AG10803 (cell line): ENCODE measurements around the gene SLC4A5.
A peak's percentile ranks its signal among the peaks of the same experiment; 100 is the strongest.
"Not testable (repeated sequence)": the region's sequence is repeated elsewhere in the genome, so short reads cannot be mapped to it uniquely, and the experiment has no call there.

Experiments used
- DNase-seq: peaks from one replicate; pipeline ENCODE4 v3.0.0; 2010; ENCODE audit warnings: low read depth
- H3K4me3 ChIP-seq: 2 replicates; pipeline ENCODE4 v1.5.1; 2011; ENCODE audit warnings: mild to moderate bottlenecking, low read length, control low read depth
- TF ChIP-seq, protein P1 (sequence below): conservative IDR thresholded peaks from 2 replicates; pipeline ENCODE4 v1.5.1; 2011; ENCODE audit warnings: mild to moderate bottlenecking, low read length, control low read depth, inconsistent platforms

The SLC4A5 gene

DNA sequence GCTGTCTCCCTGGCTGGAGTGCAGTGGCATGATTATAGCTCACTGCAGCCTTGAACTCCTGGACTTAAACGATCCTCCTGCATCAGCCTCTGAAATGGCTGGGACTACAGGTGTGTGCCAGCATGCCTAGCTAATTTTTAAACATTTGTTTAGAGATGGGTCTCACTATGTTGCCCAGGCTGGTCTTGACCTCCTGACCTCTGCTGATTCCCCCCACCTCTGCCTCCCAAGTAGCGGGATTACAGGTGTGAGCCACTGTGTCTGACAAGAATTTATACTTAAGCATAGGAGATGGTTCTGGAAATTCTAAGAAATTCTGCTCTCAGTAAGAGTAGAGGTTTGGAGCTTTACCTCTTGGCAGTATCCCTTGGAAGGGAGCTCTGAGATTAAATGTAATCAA is 126.6 kb downstream of the SLC4A5 start:
- TF ChIP-seq, protein P1, sequence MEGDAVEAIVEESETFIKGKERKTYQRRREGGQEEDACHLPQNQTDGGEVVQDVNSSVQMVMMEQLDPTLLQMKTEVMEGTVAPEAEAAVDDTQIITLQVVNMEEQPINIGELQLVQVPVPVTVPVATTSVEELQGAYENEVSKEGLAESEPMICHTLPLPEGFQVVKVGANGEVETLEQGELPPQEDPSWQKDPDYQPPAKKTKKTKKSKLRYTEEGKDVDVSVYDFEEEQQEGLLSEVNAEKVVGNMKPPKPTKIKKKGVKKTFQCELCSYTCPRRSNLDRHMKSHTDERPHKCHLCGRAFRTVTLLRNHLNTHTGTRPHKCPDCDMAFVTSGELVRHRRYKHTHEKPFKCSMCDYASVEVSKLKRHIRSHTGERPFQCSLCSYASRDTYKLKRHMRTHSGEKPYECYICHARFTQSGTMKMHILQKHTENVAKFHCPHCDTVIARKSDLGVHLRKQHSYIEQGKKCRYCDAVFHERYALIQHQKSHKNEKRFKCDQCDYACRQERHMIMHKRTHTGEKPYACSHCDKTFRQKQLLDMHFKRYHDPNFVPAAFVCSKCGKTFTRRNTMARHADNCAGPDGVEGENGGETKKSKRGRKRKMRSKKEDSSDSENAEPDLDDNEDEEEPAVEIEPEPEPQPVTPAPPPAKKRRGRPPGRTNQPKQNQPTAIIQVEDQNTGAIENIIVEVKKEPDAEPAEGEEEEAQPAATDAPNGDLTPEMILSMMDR: no peak

DNA sequence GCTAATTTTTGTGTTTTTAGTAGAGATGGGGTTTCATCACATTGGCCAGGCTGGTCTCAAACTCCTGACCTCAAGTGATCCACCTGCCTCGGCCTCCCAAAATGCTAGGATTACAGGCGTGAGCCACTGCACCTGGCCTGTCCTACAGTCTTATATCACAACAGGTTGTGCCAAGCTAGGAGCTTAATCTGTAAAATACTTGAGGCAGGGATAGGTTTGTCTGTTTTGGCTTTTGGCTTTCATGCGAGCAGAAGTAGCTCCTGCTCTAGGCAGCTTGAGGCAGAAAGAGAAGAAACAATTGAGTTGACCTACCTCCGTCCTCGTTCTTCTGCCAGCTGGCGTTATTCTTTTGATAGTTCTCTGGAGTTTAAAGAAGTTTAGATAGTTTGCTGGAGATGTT is 127.4 kb downstream of the SLC4A5 start:
- DNase-seq, H3K4me3 ChIP-seq: not testable (repeated sequence)

More for the DNA sequence above, 126.6 kb downstream of the SLC4A5 start:
- DNase-seq: no peak
- H3K4me3 ChIP-seq: no peak overlapping the region

DNA sequence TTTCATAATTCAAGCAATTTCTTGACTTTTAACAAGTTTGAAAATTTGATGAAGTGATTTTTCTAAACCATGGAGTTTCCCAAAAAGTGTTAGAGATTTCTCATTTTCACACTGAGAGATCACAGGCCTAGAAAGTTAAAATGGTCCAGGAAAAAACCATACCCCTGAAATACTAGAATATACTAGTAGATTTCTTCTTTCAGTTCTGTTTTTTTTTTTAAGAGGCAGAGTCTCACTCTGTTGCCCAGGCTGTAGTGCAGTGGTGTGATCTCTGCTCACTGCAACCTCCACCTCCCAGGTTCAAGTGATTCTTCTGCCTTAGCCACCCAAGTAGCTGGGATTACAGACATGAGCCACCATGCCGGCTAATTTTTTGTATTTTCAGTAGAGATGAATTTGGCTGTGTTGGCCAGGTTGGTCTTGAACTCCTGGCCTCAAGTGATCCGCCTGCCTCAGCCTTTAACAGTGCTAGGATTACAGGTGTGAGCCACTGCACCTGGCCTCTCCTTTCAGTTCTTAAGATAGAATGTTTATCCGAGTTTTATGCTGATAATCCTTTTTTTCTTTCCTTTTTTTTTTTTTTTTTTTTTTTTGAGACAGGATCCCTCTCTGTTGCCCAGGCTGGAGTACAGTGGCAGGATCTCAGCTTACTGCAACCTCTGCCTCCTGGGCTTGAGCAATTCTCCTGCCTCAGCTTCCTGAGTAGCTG is 130.4 kb downstream of the SLC4A5 start:
- TF ChIP-seq, protein P1: no peak
- DNase-seq: no peak
- H3K4me3 ChIP-seq: no peak overlapping the region

DNA sequence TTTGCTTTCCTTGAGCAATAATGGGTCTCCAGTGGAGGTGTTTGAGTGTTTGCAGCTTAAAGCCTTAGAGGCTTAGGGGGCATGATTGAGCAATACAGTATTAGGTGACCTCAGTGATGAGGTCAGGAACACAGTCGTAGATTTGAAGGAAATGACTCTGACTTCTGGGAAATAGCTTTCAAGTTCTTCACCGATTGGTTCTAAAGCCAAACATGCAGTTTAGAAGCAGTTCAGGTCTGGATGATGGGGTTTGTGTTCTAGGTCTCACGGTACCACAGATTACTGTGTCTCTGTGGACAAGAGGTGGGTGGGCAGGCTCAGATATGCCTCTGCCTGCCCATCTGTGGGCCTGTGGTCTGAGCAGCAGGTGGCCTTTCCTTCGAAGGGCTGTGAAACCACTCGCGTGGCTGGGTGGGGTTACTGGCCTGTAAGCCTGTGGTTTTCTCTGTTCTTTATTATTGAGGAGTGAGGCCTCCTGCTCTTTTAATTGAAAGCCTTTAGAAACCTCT is 137.0 kb downstream of the SLC4A5 start:
- TF ChIP-seq, protein P1: no peak
- no peak overlapping the region for H3K4me3 ChIP-seq
- DNase-seq: peak; percentile 61

DNA sequence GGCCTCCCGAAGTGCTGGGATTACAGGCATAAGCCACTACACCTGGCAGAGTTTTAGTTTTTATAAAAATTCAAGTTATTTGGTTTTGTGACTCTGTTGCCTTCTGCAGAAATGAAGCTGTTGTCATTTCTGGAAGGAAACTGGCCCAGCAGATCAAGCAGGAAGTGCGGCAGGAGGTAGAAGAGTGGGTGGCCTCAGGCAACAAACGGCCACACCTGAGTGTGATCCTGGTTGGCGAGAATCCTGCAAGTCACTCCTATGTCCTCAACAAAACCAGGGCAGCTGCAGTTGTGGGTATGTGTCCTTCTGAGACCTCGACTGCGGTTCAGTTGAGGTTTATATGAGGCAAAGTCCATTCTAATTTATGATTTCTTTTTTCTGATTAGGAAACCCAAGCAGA is 137.6 kb downstream of the SLC4A5 start:
- TF ChIP-seq, protein P1: no peak
- DNase-seq: no peak

DNA sequence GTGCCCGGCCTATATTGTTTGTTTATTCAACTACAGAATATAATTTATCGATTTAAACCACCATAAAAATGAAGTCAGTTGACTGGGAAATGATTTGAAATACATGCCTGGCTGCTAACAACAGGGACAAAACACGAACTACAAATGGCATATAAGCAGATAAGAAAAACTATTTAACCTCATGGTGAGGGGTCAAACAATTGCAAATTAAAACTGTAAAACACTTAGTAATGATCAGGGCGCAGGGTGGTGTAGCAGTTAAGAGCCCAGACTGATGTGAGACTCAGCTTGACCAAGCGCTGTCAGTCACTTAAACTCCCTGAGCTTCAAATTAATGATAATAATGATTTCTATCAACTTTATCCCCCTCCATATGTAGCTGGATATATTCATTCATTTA is 138.1 kb downstream of the SLC4A5 start:
- DNase-seq: no peak
- TF ChIP-seq, protein P1: no peak
- no peak overlapping the region for H3K4me3 ChIP-seq

More for the DNA sequence above, 137.6 kb downstream of the SLC4A5 start:
- H3K4me3 ChIP-seq: no peak overlapping the region

DNA sequence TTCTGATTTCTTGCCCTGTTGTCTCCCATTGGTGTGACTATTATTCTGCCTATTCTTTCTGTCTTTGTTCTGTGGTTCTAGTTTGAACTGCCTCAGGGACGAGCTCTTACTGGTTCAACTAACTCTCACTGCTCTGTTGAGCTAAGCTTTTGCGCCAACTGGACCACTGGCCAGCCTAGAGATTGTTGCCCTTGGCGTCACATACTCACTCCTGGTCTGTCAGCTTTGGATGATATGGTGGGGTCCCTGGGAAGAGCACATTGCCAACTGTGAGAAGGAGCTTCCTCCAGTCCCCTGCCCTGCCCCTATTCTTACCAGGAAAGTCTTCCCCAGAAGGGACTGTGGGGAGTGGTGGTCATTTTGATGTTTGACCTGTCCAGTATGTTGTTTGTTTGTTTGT is 138.8 kb downstream of the SLC4A5 start:
- H3K4me3 ChIP-seq: no peak overlapping the region
- TF ChIP-seq, protein P1: no peak
- DNase-seq: no peak

DNA sequence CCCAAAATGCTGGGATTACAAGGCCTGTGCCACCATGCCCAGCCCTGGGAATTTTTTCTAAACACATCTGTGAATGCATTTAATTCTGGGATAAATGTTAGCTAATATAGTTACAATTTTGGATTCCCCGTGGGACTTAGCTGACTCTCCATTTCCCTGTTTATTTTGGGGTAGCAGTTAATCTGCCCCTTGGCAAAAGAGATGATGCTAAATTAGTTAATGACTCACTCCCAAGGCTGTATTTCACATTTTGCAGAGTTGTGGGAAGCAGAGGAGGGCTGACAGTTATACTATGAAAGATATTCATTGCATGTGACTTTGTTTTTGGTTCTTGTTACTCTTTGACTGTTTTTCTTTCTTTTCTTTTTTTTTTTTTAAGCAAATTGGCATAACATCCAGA is 141.6 kb downstream of the SLC4A5 start:
- peak; percentile 85 for DNase-seq
- peak overlapping the region; percentile 34 for H3K4me3 ChIP-seq
- TF ChIP-seq, protein P1: no peak
